HFFc6 (cell line): Measurements from ENCODE around the gene CTNNA2. TPM values are rescaled to one million over a fixed set of nuclear protein-coding genes. Genes with fewer than 3 reads are reported as not detected.

Experiments used
- DNase-seq: peaks from one replicate; pipeline ENCODE4 v3.0.0-alpha.2; 2018
- H3K27ac Mint-ChIP-seq: 2 replicates; pipeline ENCODE4 v1.8.0; 2020; ENCODE audit warnings: mild to moderate bottlenecking, mixed read lengths
- H3K27me3 Mint-ChIP-seq: 2 replicates; pipeline ENCODE4 v1.8.0; 2021; ENCODE audit warnings: mild to moderate bottlenecking, moderate library complexity, mixed read lengths; ENCODE audit not compliant: insufficient read depth
- H3K36me3 Mint-ChIP-seq: 2 replicates; pipeline ENCODE4 v1.8.0; 2021; ENCODE audit warnings: low read depth, mixed read lengths
- H3K4me1 Mint-ChIP-seq: 2 replicates; pipeline ENCODE4 v1.8.0; 2020; ENCODE audit warnings: low read depth, mixed read lengths
- H3K4me3 Mint-ChIP-seq: 2 replicates; pipeline ENCODE4 v1.8.0; 2020; ENCODE audit warnings: mild to moderate bottlenecking, moderate library complexity, mixed read lengths
- H3K9me3 Mint-ChIP-seq: 2 replicates; pipeline ENCODE4 v1.8.0; 2020; ENCODE audit warnings: mild to moderate bottlenecking, mixed read lengths
- total RNA-seq, 6 experiments: library from RNA; stranded (reverse); fragmentation: NEBNext Ultra II Directional; extraction: Animal tissue kit (Norgen Biotek cat#: 25700); gene quantifications; 2 replicates in 1 of 6; 3 replicates in 5 of 6; pipeline ENCODE4 v1.2.3, GENCODE V29; 2021
- TF ChIP-seq, protein P1 (sequence below): fragments of 200-600 bp; sonication (generic); IDR thresholded peaks from 2 replicates; pipeline ENCODE4 v1.5.0; 2021; ENCODE audit warnings: antibody characterized with exemption, mild to moderate bottlenecking

Gene CTNNA2
- total RNA-seq, 6 experiments from 2014 or later, result not detected

- TF ChIP-seq, protein P1, sequence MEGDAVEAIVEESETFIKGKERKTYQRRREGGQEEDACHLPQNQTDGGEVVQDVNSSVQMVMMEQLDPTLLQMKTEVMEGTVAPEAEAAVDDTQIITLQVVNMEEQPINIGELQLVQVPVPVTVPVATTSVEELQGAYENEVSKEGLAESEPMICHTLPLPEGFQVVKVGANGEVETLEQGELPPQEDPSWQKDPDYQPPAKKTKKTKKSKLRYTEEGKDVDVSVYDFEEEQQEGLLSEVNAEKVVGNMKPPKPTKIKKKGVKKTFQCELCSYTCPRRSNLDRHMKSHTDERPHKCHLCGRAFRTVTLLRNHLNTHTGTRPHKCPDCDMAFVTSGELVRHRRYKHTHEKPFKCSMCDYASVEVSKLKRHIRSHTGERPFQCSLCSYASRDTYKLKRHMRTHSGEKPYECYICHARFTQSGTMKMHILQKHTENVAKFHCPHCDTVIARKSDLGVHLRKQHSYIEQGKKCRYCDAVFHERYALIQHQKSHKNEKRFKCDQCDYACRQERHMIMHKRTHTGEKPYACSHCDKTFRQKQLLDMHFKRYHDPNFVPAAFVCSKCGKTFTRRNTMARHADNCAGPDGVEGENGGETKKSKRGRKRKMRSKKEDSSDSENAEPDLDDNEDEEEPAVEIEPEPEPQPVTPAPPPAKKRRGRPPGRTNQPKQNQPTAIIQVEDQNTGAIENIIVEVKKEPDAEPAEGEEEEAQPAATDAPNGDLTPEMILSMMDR, result no peak
- H3K4me3 Mint-ChIP-seq, result no peak overlapping the region
- no peaks in the 10 kb centered on the region; the same call in 1 of the 2 replicates for H3K27me3 Mint-ChIP-seq
- H3K27ac Mint-ChIP-seq, result no peak overlapping the region
- H3K36me3 Mint-ChIP-seq, result no peaks in the 10 kb centered on the region
- DNase-seq, result no peak
- H3K9me3 Mint-ChIP-seq, result peaks cover 7% of the 10 kb centered on the region; the same call in 1 of the 2 replicates
- H3K4me1 Mint-ChIP-seq, result no peaks in the 10 kb centered on the region
These were observed 1014.3 kb downstream of the CTNNA2 start for GRCh38 chr2:80527119-80527518.

GRCh38 chr2:80529466-80530165 lies 1016.8 kb downstream of the CTNNA2 start:
- TF ChIP-seq, protein P1, result no peak
- DNase-seq, result no peak
- Mint-ChIP-seq H3K27me3 (no peaks in the 10 kb centered on the region; the same call in 1 of the 2 replicates), H3K27ac (no peak overlapping the region), H3K4me3 (no peak overlapping the region), H3K4me1 (no peaks in the 10 kb centered on the region), H3K9me3 (peaks cover 7% of the 10 kb centered on the region; the same call in 1 of the 2 replicates), H3K36me3 (no peaks in the 10 kb centered on the region)

- Mint-ChIP-seq H3K27me3 (no peaks in the 10 kb centered on the region; the same call in 1 of the 2 replicates), H3K9me3 (peaks cover 7% of the 10 kb centered on the region; the same call in 1 of the 2 replicates), H3K27ac (no peak overlapping the region), H3K4me3 (no peak overlapping the region), H3K36me3 (no peaks in the 10 kb centered on the region), H3K4me1 (no peaks in the 10 kb centered on the region)
- TF ChIP-seq, protein P1, result no peak
- DNase-seq, result no peak
These were observed 1017.7 kb downstream of the CTNNA2 start for GRCh38 chr2:80530442-80531064.

GRCh38 chr2:80531319-80531718 lies 1018.5 kb downstream of the CTNNA2 start:
- H3K4me1 Mint-ChIP-seq, result no peaks in the 10 kb centered on the region
- TF ChIP-seq, protein P1, result no peak
- no peak for DNase-seq
- no peaks in the 10 kb centered on the region for H3K36me3 Mint-ChIP-seq
- no peak overlapping the region for H3K27ac Mint-ChIP-seq
- H3K4me3 Mint-ChIP-seq, result no peak overlapping the region
- H3K27me3 Mint-ChIP-seq, result no peaks in the 10 kb centered on the region; the same call in 1 of the 2 replicates
- H3K9me3 Mint-ChIP-seq, result peaks cover 7% of the 10 kb centered on the region; the same call in 1 of the 2 replicates

DNA sequence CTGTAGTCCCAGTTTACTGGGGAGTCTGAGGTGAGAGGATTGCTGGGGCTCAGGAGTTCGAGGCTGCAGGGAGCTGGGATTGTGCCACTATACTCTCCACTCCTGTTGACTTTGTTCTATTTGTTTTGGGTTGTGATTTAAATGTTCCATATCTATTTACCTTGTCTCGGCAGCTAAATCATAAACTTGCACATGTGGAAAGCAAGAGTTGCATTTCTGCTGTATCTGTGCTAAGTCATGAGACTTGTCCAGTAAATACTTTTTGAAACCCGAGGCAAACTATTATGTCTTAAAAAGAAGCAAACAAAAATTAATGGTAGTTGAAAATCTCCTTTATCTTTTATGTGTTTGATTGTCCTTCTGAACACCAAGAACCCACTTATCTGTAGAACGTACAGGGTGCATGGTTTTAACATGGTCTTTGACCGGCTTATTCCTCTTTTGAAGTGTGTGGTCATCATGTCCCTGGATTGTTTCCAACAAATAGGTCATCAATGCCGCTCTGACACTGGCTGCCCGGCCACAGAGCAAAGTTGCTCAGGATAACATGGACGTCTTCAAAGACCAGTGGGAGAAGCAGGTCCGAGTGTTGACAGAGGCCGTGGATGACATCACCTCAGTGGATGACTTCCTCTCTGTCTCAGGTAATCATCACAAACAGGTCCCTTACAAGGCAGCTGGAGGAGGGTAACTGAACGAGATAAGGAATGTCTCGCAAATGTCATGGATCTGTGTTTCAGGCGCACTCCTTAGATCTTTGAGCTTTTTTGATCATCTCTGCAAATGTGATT lies 1032.8 kb downstream of the CTNNA2 start:
- Mint-ChIP-seq H3K36me3 (no peaks in the 10 kb centered on the region; the same call in 1 of the 2 replicates), H3K27me3 (no peaks in the 10 kb centered on the region), H3K4me1 (no peaks in the 10 kb centered on the region), H3K4me3 (no peak overlapping the region), H3K27ac (no peak overlapping the region), H3K9me3 (peaks cover 16% of the 10 kb centered on the region)
- no peak for DNase-seq
- TF ChIP-seq, protein P1, result no peak
